Suprapubic skin (tissue), 3 donors: ENCODE data around the gene KRTAP1-4.

Experiments
- POLR2A ChIP-seq, 2 donors: fragments of 450-650 bp; IDR thresholded peaks; one replicate each; pipeline ENCODE4 v1.6.1; 2017; ENCODE audit warnings: antibody characterized with exemption in 2 of 2, mild to moderate bottlenecking in 2 of 2, moderate library complexity in 2 of 2
- TF ChIP-seq, protein P1 (sequence below), 2 donors: fragments of 200-600 bp in 1 of 2; fragments of 450-650 bp in 1 of 2; sonication (generic) in 1 of 2; IDR thresholded peaks; one replicate each; pipeline ENCODE4 v1.5.1; 2016 to 2019; ENCODE audit warnings: antibody characterized with exemption in 2 of 2, mild to moderate bottlenecking in 1 of 2, moderate library complexity in 1 of 2

DNA sequence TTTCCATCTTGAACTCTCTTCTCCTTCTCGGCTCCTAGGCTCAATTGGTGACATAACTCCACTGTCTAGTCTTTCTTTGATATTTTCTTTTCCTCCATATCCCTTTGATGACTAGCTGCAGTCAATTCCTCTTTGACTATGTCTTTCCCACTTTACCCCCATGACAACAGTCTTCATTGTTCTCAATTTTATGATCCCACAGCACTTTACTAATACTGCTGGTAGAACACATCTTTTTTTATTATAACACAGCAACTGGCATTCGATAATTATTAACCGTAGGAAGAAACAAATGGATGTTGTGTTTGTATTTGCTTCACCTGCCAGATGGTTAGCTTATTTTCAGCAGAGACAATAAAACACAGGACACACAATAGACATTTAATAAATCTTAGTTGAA lies 37.3 kb downstream of the KRTAP1-4 start:
- TF ChIP-seq, protein P1, sequence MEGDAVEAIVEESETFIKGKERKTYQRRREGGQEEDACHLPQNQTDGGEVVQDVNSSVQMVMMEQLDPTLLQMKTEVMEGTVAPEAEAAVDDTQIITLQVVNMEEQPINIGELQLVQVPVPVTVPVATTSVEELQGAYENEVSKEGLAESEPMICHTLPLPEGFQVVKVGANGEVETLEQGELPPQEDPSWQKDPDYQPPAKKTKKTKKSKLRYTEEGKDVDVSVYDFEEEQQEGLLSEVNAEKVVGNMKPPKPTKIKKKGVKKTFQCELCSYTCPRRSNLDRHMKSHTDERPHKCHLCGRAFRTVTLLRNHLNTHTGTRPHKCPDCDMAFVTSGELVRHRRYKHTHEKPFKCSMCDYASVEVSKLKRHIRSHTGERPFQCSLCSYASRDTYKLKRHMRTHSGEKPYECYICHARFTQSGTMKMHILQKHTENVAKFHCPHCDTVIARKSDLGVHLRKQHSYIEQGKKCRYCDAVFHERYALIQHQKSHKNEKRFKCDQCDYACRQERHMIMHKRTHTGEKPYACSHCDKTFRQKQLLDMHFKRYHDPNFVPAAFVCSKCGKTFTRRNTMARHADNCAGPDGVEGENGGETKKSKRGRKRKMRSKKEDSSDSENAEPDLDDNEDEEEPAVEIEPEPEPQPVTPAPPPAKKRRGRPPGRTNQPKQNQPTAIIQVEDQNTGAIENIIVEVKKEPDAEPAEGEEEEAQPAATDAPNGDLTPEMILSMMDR (IDR thresholded peaks at IDR 0.05), result no peak
- TF ChIP-seq POLR2A (IDR thresholded peaks at IDR 0.05), result no peak
